IMR-90 (cell line): ENCODE data around the gene UBTD1. TPM values are rescaled to one million over a fixed set of nuclear protein-coding genes. Genes with fewer than 3 reads are reported as not detected.
A peak's percentile ranks its signal among the peaks of the same experiment; 100 is the strongest.

ENCODE experiments used
- ATAC-seq: fragments of 200-7000 bp; cut with Tn5 transposase; 2 replicates; pipeline ENCODE4 v1.9.1; 2020; ENCODE audit warnings: low read depth, mild to moderate bottlenecking, moderate library complexity
- BruUV-seq: library from RNA; stranded (reverse); fragments of 400-500 nt; replicated peaks from 2 replicates; lab custom pipeline; 2021; lab: Mats Ljungman, UMichigan
- CTCF ChIA-PET: fragments of 300-600 bp; formaldehyde crosslinking; extraction: SDS; loops from one replicate; lab custom pipeline; 2021; ENCODE audit warnings: antibody characterized with exemption; lab: Yijun Ruan, JAX
- POLR2A ChIA-PET: fragments of 300-600 bp; sonication (Branson Sonifier 250); formaldehyde crosslinking; loops from one replicate; lab custom pipeline; 2022; ENCODE audit warnings: antibody characterized with exemption; ENCODE audit not compliant: unreplicated experiment; lab: Charles Lee
- DNase-seq: peaks from one replicate; pipeline ENCODE4 v3.0.0; 2013
- H2AFZ ChIP-seq: replicated peaks from 2 replicates; pipeline ENCODE3; 2013; ENCODE audit warnings: low read length, mild to moderate bottlenecking; ENCODE audit not compliant: poor library complexity
- H2AK5ac ChIP-seq: 2 replicates; pipeline ENCODE4 v1.6.1; 2013; ENCODE audit warnings: low read depth, low read length, inconsistent platforms
- H2AK9ac ChIP-seq: replicated peaks from 2 replicates; pipeline ENCODE3; 2013; ENCODE audit warnings: mild to moderate bottlenecking, low read depth, low read length, moderate library complexity; ENCODE audit not compliant: poor library complexity
- H2BK120ac ChIP-seq: 2 replicates; pipeline ENCODE4 v1.6.1; 2013; ENCODE audit warnings: low read depth, low read length, inconsistent platforms
- H2BK15ac ChIP-seq: 3 replicates; pipeline ENCODE4 v1.6.1; 2013; ENCODE audit warnings: low read depth, low read length, inconsistent platforms
- H2BK20ac ChIP-seq: 2 replicates; pipeline ENCODE4 v1.6.1; 2013; ENCODE audit warnings: low read depth, mild to moderate bottlenecking, inconsistent platforms, low read length, moderate library complexity
- H2BK5ac ChIP-seq: 2 replicates; pipeline ENCODE4 v1.6.1; 2013; ENCODE audit warnings: mild to moderate bottlenecking, low read depth, low read length, inconsistent platforms; ENCODE audit not compliant: poor library complexity, severe bottlenecking
- H3K14ac ChIP-seq: replicated peaks from 2 replicates; pipeline ENCODE4 v1.6.1; 2013; ENCODE audit warnings: low read depth, low read length, inconsistent platforms
- H3K18ac ChIP-seq: 2 replicates; pipeline ENCODE4 v1.6.1; 2013; ENCODE audit warnings: low read depth, low read length, control low read depth
- H3K23ac ChIP-seq: 2 replicates; pipeline ENCODE4 v1.6.1; 2013; ENCODE audit warnings: low read depth, low read length, inconsistent platforms
- H3K27ac ChIP-seq: 2 replicates; pipeline ENCODE4 v1.5.1; 2013; ENCODE audit warnings: mild to moderate bottlenecking, control low read depth, low read length; ENCODE audit not compliant: insufficient read depth
- H3K27me3 ChIP-seq: 2 replicates; pipeline ENCODE4 v1.6.1; 2013; ENCODE audit warnings: low read length; ENCODE audit not compliant: control insufficient read depth, insufficient read depth
- H3K36me3 ChIP-seq: 2 replicates; pipeline ENCODE4 v1.6.1; 2013; ENCODE audit warnings: low read length, mixed read lengths; ENCODE audit not compliant: control insufficient read depth, insufficient read depth
- H3K4ac ChIP-seq: 2 replicates; pipeline ENCODE4 v1.6.1; 2013; ENCODE audit warnings: low read depth, low read length, inconsistent platforms
- H3K4me1 ChIP-seq: 2 replicates; pipeline ENCODE4 v1.6.1; 2013; ENCODE audit warnings: low read length, mixed read lengths; ENCODE audit not compliant: control insufficient read depth, insufficient read depth
- H3K4me2 ChIP-seq: 2 replicates; pipeline ENCODE4 v1.6.1; 2013; ENCODE audit warnings: low read depth, mild to moderate bottlenecking, control low read depth, low read length, moderate library complexity
- H3K4me3 ChIP-seq: 2 replicates; pipeline ENCODE4 v1.5.1; 2013; ENCODE audit warnings: low read depth, mild to moderate bottlenecking, control low read depth, low read length, moderate library complexity; ENCODE audit not compliant: insufficient read depth
- H3K56ac ChIP-seq: 2 replicates; pipeline ENCODE4 v1.6.1; 2013; ENCODE audit warnings: low read length, inconsistent platforms; ENCODE audit not compliant: insufficient read depth; ENCODE audit errors: extremely low read depth
- H3K79me1 ChIP-seq, 2 experiments: 2 replicates each; pipeline ENCODE4 v1.6.1; 2013; ENCODE audit warnings: low read length in 2 of 2, inconsistent platforms in 1 of 2, low read depth in 1 of 2
- H3K9ac ChIP-seq: 2 replicates; pipeline ENCODE4 v1.6.1; 2013; ENCODE audit warnings: low read depth, low read length, control low read depth
- H3K9me1 ChIP-seq: 2 replicates; pipeline ENCODE4 v1.6.1; 2013; ENCODE audit warnings: low read length, inconsistent platforms; ENCODE audit not compliant: insufficient read depth
- H3K9me3 ChIP-seq: 2 replicates; pipeline ENCODE4 v1.6.1; 2013; ENCODE audit warnings: low read length; ENCODE audit not compliant: control insufficient read depth, insufficient read depth
- H4K20me1 ChIP-seq: 2 replicates; pipeline ENCODE4 v1.6.1; 2013; ENCODE audit warnings: low read length, inconsistent platforms; ENCODE audit not compliant: insufficient read depth
- H4K5ac ChIP-seq: 2 replicates; pipeline ENCODE4 v1.6.1; 2013; ENCODE audit warnings: mild to moderate bottlenecking, low read depth, low read length, control low read depth
- H4K8ac ChIP-seq, 2 experiments: 2 replicates each; pipeline ENCODE4 v1.6.1; 2013; ENCODE audit warnings: low read depth in 2 of 2, low read length in 2 of 2, control low read depth in 1 of 2, inconsistent platforms in 1 of 2
- H4K91ac ChIP-seq: 2 replicates; pipeline ENCODE4 v1.6.1; 2013; ENCODE audit warnings: low read depth, low read length, inconsistent platforms; ENCODE audit not compliant: insufficient read depth
- BHLHE40 ChIP-seq: fragments of 150-350 bp; IDR thresholded peaks from 2 replicates; pipeline ENCODE4 v1.6.1; 2016; ENCODE audit warnings: mild to moderate bottlenecking, low read depth, low read length
- CEBPB ChIP-seq: IDR thresholded peaks from 2 replicates; pipeline ENCODE4 v1.6.1; 2012; ENCODE audit warnings: low read depth, low read length, improper control_type of control experiment
- CHD1 ChIP-seq: IDR thresholded peaks from 2 replicates; pipeline ENCODE4 v1.6.1; 2012; ENCODE audit warnings: low read depth, low read length, improper control_type of control experiment
- CTCF ChIP-seq: conservative IDR thresholded peaks from 2 replicates; pipeline ENCODE4 v1.5.1; 2012; ENCODE audit warnings: mild to moderate bottlenecking, low read depth, low read length, improper control_type of control experiment
- MAFK ChIP-seq: IDR thresholded peaks from 2 replicates; pipeline ENCODE4 v1.6.1; 2012; ENCODE audit warnings: low read depth, low read length, improper control_type of control experiment
- MAZ ChIP-seq: IDR thresholded peaks from 2 replicates; pipeline ENCODE4 v1.6.1; 2012; ENCODE audit warnings: low read depth, mild to moderate bottlenecking, low read length, improper control_type of control experiment, moderate library complexity, borderline replicate concordance
- POLR2A ChIP-seq: IDR thresholded peaks from 2 replicates; pipeline ENCODE4 v1.6.1; 2012; ENCODE audit warnings: mild to moderate bottlenecking, low read depth, low read length
- SMC3 ChIP-seq: fragments of 150-350 bp; IDR thresholded peaks from 2 replicates; pipeline ENCODE4 v1.6.1; 2016; ENCODE audit warnings: low read depth, mild to moderate bottlenecking, antibody characterized with exemption, low read length, moderate library complexity
- USF2 ChIP-seq: fragments of 150-350 bp; IDR thresholded peaks from 2 replicates; pipeline ENCODE4 v1.6.1; 2017; ENCODE audit warnings: mild to moderate bottlenecking, antibody characterized with exemption, low read length, low read depth
- WGBS, 2 experiments: methylation state at CpG; one replicate each; pipeline versions ENCODE4 v1.1.5 to v1.1.7; 2013; ENCODE audit warnings: missing lambda C conversion rate in 2 of 2; ENCODE audit not compliant: insufficient read length in 1 of 2; ENCODE audit errors: extremely low coverage in 2 of 2; 5-methylcytosine and 5-hydroxymethylcytosine counted together
- dilution Hi-C: fragments of 300-500 bp; cut with HindIII; formaldehyde crosslinking; loops from one replicate; pipeline ENCODE4 v1.14.3; 2018; ENCODE audit warnings: low sequenced_read_pairs; ENCODE audit not compliant: unreplicated experiment
- in situ Hi-C: fragments of 300-500 bp; cut with MboI; formaldehyde crosslinking; loops from 3 replicates; pipeline ENCODE4 v1.14.3; 2019; ENCODE audit warnings: low sequenced_read_pairs, inconsistent platforms, mixed read lengths
- intact Hi-C: fragments of 100-400 bp; cut with micrococcal nuclease; formaldehyde crosslinking; loops from 2 replicates; pipeline ENCODE4 v1.10.0; 2022
- polyA plus RNA-seq, 3 experiments: library from polyadenylated mRNA; depleted of rRNA; stranded (reverse); fragments of >200 nt; gene quantifications; 2 replicates each; pipeline ENCODE4 v1.2.3, GENCODE V29; 2012; ENCODE audit warnings: low replicate concordance in 1 of 3
- total RNA-seq: library from RNA; depleted of rRNA; stranded (reverse); fragments of >200 nt; gene quantifications from 2 replicates; pipeline ENCODE4 v1.2.3, GENCODE V29; 2012

UBTD1 gene
- total and polyA plus RNA-seq, 2 of the 4 experiments (the other 2 are of a cell fraction): 21.9 to 44.9 TPM

- no peak for TF ChIP-seq CHD1
- TF ChIP-seq SMC3: peak; percentile 91
- TF ChIP-seq POLR2A: no peak
These were observed 73.7 kb downstream of the UBTD1 start, which contains the start of gene ANKRD2 (continued) for GRCh38 chr10:97572214-97572989.

- no peak; the same call in 1 of the 2 replicates for ATAC-seq
- H3K18ac ChIP-seq: no peak overlapping the region
- H4K8ac ChIP-seq: no peak overlapping the region
- no peak overlapping the region for H4K91ac ChIP-seq
- no peak for TF ChIP-seq USF2
- no peak for TF ChIP-seq MAFK
- no peak for TF ChIP-seq BHLHE40
- no peak for TF ChIP-seq MAZ
- no peak for TF ChIP-seq CHD1
- TF ChIP-seq CTCF: no peak
- TF ChIP-seq CEBPB: no peak
- intact Hi-C loops (loop anchor here (5.0 kb wide), 1 partner anchor 159 kb away; no protein-coding TSS in a partner anchor), dilution Hi-C loops (no loop called here), in situ Hi-C loops (loop anchor here (10.0 kb wide), 1 partner anchor 162 kb away; the partner anchor contains the start of gene ZFYVE27)
- no peak overlapping the region for H2BK15ac ChIP-seq
- peaks cover 5% of the 10 kb centered on the region; the same call in 1 of the 2 replicates for H4K20me1 ChIP-seq
- POLR2A ChIA-PET: interaction anchor here (0.7 kb wide), 1 partner anchor 83 kb away, joined by 4 read pairs; no protein-coding TSS in a partner anchor
- no peak overlapping the region for H4K5ac ChIP-seq
- H3K4me3 ChIP-seq: no peak overlapping the region
- H3K4me2 ChIP-seq: no peak overlapping the region
- no peak overlapping the region for H2BK20ac ChIP-seq
- H3K4ac ChIP-seq: no peak overlapping the region
- no peak overlapping the region for H3K23ac ChIP-seq
- H2AFZ ChIP-seq: peak overlapping the region; percentile 17
- no peak overlapping the region for H3K14ac ChIP-seq
- DNase-seq: peak; percentile 30
- H3K27me3 ChIP-seq: no peaks in the 10 kb centered on the region; the same call in 1 of the 2 replicates
- WGBS, 2 experiments: 90% methylated on average over 2 of the region's 2 CpGs; no CpG with 5 or more reads in 1 of the 2 experiments
- no peak overlapping the region for H2BK5ac ChIP-seq
- H3K79me1 ChIP-seq: no peaks in the 10 kb centered on the region
- no peak overlapping the region for H3K56ac ChIP-seq
- H3K9ac ChIP-seq: no peak overlapping the region
- H2AK5ac ChIP-seq: 0 out of 2 replicates have a peak overlapping the region, but pooled peaks have one; percentile 29
- no peak overlapping the region for H3K27ac ChIP-seq
- peaks cover 11% of the 10 kb centered on the region for H3K9me1 ChIP-seq
- CTCF ChIA-PET: interaction anchor here (1.1 to 1.3 kb wide), 2 partner anchors 23 to 158 kb away, joined by 3 to 4 read pairs; no protein-coding TSS in a partner anchor
- H3K36me3 ChIP-seq: peaks cover 18% of the 10 kb centered on the region
- no peak overlapping the region for H2BK120ac ChIP-seq
- no TSS peak for BruUV-seq
- peaks cover 16% of the 10 kb centered on the region for H3K4me1 ChIP-seq
- H2AK9ac ChIP-seq: peak overlapping the region; percentile 74
- H3K9me3 ChIP-seq: no peaks in the 10 kb centered on the region
These were observed 74.3 kb downstream of the UBTD1 start for GRCh38 chr10:97573021-97573420.
